NCI-H2196 treated with DMSO at 0.1 percent for 48 hours (cell line): ENCODE data around the gene SPG21.
"Not testable (repeated sequence)": the region's sequence is repeated elsewhere in the genome, so short reads cannot be mapped to it uniquely, and the experiment has no call there.

Experiments used
- DNase-seq: peaks from one replicate; lab custom pipeline; 2025; ENCODE audit not compliant: unreplicated experiment; lab: John Stamatoyannopoulos, UW

SPG21 gene, protein sequence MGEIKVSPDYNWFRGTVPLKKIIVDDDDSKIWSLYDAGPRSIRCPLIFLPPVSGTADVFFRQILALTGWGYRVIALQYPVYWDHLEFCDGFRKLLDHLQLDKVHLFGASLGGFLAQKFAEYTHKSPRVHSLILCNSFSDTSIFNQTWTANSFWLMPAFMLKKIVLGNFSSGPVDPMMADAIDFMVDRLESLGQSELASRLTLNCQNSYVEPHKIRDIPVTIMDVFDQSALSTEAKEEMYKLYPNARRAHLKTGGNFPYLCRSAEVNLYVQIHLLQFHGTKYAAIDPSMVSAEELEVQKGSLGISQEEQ

DNA sequence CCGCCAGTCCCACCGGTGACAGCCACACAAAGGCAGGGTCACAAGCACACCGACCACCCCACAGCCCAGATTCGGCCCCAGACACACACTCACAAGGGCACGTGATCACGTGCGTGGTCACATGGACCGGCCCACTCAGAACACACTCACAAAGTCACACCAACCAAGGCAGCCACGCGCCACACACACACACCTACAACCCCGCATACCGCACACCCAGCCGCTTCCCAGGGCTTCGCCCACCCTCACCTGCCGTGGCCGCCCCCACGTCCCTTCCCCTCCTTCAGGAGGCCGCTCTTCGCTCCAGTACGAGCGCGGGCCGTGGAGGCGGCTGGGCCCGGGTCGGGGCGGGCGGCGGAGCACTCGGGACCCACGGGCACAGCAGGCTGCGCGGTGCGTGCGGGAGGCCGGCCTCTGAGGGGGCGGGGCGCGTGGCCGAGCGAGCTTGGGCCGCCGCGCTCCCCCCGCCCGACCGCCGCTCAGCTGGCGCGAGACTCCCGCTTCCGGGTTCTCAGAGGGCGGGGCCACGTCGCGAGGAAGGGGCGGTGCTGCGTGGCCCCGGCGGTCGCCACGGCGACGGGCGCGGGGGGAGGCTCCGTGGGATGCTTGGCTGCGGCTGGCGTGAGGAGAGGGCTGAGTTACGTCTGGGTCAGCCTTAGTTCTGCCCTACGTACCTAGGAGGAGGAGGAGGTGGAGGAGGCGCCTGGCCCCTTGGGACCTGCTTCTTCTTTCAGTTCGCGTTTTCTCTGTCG, at the start of gene SPG21:
SPG21 (minus strand) TSS at position 499 of the 752 bp plus-strand sequence. CDS start 6,345 bp downstream, outside the sequence.
- peak; percentile 75 for DNase-seq

DNA sequence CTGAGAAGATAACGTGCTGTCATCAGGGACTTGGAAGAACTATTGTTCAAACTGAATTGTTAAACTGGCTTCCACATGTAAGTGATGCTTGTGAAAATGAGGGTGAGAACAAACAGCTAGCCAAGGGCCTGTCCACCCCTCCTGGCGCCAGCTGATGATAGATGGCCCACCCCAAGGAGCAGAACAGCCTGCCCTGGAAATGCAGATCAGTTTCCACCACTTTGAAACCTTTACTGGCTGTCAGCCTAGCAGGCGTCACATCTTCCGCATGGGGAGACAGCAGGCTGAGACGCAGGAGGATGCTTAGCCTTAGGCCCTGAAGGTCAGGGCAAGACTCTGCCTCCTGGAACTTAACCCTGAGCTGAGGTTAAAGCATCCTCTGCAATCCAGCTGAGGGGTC, 49.1 kb upstream of the SPG21 start:
- no peak for DNase-seq

DNA sequence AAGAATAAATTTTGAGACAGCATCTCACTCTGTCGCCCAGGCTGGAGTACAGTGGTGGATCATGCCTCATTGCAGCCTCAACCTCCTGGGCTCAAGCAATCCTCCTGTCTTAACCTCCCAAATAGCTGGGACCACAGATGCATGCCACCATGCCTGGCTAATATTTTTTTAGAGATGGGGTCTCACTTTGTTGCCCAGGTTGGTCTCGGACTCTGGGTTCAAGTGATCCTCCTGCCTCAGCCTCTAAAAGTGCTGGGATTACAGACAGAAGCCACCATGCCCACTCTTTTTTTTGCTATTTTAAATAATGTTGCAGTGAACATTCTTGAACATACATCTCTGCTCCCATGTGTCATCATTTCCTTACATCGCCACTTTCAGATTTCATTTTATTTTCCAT, 48.7 kb upstream of the SPG21 start:
- no peak for DNase-seq

DNA sequence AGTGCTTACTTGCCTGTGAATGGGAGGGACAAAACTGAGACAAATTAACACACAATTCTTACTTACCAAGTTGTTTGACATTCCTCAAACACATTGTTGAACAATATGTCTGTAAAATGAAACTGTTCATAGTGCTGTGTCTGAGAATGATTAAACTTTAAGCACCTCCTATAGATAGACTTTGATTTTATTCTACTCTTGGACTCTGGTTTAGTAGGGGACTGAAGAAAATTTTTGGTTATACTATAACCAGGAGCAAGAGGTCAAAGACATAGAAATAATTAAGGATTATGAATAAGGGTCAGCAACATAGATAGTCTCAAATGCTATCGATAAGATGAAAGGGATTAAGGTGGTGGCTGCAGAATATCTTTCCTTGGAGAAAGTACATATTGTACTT, 47.6 kb upstream of the SPG21 start:
- no peak for DNase-seq

DNA sequence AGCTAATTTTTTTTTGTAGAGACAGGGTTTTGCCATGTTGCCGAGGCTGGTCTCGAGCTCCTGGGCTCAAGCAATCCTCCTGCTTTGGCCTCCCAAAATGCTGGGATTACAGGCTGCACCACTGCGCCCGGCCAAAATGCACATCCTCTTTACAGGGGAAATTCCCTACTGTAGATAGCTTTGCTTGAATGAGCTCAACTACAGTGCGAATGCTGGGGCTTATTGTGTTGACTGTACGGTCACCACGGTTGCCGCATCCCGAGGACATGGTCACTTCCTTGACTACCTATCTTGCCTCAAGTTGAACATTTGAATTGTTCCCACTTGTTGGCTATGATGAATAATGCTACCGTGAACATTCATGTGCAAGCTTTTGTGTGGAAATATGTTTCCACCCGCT, 45.0 kb upstream of the SPG21 start:
- no peak for DNase-seq

DNA sequence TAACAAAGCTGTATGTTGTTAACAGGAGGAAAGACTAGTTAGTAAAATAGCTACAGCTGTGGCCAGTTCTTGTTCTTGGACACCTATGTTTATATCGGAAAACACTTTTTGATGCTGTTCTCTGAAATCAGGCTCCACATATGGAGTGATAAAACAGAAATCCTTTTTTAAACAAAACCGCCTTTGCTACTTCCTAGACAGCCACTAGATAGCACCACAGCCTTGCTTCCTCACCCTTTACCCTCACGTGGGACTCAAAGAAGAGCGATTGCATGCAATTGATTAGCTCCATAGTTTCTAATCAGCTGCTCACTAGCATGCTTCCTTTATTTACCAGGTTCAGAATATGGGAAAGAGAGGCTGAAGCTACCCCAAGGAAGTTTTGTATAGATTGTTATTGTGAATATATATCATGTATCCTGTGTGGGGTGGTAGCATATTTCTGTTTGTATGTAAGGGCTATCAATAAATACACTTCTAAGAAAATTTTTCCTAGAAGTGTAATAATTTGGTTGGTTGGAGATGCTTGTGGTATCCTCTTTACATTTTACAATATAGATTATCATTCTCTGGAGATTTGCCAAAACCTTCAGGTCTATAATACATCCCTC, 44.0 kb upstream of the SPG21 start:
- no peak for DNase-seq

DNA sequence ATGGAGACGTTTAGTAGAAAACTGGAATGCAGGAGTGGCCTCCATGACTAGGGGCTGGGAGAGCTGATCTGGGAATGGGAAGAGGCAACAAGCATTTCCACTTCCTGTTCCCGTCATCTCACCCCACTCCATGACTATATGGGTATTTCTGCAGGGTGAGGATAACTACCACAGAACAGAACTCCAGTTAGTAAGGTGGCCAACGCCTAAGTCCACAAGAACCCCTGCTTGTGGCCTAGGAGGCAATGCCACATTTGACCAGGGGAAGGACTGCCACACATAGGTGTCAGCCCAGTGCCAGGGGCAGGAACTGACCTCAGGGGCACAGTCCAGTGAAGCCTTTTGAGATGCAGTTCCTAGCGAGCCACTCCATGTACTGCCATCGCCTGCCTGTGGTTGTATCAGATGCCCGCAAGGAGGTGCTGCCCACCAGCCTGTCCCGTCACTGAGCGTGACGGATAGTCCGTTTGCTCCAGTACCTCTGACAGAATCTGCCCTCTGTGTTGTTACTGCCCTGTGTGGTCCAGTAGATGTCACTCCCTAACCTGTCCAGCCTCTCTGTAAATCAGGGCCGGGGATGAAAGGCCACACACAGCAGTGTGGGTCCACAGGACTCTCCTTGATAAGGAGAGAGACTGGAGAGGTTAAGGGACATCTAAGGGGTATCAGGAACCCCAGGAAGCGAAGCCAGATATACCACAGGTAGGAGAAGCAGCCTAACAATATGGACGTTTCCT, 43.3 kb upstream of the SPG21 start:
- no peak for DNase-seq

DNA sequence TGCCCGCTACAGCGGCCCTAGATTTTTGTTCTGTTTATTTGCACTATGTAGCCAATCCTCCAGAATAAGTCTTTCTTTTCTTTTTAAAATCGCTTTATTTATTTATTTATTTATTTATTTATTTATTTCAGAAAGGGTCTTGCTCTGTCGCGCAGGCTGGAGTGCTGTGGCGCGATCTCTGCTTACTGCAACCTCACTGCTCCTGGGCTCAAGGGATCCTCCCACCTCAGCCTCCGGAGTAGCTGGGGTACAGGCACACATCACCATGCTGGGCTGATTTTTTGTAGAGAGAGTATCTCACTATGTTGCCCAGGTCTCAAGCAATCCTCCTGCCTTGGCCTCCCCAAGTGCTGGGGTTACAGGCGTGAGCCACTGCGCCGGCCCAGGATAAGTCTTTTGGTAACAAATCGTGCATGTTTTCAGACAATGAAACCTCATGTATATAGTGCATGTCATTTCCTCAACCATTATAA, 40.1 kb upstream of the SPG21 start:
- no peak for DNase-seq

DNA sequence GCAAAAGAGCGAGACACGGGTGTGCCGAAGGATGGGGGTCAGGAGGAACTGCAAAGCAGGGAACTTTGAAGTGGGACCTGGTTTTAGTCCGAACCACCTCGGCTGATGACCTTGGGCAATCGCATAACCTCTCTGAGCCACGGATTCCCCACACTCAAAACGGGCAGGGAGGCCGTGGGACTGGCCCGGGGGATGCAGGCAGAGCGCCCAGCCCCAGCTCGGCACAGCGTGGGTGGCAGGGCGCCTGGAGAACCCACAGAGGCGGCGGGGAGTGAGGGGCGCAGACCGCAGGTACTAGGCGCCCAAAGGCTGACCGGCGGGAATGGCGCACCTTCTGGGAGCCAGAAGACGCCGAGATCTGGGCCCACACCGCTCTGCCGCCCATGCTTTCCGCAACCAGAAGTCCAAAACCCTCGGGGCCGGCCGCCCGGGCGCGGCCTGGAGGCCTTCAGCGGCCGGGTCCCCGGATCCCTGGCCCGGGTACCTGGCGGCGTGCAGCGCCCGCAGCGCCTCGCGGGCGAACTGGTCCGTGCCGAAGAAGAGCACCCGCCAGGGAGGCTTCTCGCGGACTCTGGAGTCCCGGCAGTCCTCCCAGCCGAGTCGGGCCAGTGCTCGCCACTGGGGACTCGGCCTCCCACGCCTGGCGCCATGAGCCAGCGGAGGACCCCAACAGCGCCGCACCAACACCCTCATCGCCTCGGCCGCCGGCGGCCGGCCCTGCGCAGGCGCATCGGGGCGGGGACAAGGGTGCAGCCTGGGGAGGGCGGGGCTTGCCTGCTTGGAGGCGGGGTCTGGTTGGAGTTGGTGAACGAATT, 39.4 kb upstream of the SPG21 start, which contains the start of gene MTFMT:
MTFMT (minus strand) TSS at position 719 of the 815 bp plus-strand sequence; CDS start at position 693, 26 bp downstream.
- DNase-seq, result peak; percentile 40

DNA sequence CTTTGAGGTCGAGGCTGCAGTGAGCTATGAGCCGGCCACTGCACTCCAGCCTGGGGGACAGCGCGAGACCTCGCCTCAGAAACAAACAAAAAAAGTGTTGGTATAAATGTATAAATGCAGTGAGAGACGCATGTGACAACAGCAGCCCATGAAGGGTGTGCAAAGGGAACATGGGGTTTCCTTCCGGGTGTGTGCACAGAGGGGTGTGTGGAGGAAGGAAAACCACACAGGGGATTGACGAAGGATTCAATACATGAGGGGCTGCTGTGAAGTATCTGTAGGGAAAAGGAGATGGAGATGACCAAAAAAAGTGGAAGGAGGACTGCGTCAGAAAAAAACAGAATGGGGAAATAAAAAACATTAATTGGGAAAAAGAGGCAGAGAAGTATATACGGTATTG, 38.6 kb upstream of the SPG21 start:
- DNase-seq, result no peak

DNA sequence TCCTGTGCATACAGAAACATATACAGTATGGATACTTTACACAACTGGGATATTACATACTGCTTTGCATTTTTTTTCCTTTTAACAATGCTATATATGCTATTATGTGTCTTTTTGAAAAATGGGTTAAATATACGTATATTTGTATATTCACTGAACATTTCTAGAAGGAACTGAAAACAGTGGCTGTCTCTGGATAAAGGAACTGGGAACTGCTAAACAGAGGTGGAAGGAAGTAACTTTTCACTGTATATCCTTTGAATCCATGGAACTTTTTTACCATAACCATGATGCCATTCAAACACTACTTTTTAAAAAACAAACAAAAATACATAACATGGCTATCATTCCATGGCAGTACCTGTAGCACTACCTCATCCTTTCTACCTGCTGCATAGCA, 37.9 kb upstream of the SPG21 start:
- DNase-seq, result no peak

DNA sequence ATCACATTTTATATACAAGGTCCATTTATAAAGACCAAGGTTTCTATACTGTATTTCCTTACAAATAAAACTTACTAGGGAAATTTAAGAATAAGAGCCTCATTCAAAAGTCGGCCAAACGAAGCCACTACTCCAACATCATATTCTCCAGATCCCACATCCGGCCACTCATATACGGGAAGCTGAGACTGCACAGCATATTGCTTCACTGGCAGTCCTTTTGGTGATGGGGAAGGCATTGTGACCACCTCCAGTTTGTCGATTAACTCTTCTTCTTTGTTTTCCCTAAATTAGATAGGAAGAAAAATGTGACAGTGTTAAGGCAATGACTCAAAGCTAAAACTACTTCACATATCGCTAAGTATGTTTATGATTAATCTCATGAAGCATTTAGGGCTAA, 37.0 kb upstream of the SPG21 start:
- DNase-seq, result no peak

DNA sequence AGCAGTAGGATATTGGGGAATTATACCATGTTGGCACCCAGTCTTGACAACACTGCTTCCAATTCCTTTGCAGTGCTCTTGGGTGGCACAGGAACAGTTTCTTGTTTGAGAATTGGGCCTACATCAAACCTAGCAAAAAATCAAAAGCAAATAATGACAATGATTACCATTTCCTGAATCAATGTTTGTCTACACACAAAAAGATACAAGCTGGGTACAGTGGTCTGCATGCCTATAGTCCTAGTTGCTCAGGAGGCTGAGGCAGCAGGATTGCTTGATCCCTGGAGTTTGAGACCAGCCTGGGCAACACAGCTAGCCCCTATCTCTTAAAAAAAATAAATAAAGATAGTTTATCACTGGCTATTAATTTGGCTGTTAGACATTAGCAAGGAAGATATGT, 31.8 kb upstream of the SPG21 start:
- DNase-seq, result no peak

DNA sequence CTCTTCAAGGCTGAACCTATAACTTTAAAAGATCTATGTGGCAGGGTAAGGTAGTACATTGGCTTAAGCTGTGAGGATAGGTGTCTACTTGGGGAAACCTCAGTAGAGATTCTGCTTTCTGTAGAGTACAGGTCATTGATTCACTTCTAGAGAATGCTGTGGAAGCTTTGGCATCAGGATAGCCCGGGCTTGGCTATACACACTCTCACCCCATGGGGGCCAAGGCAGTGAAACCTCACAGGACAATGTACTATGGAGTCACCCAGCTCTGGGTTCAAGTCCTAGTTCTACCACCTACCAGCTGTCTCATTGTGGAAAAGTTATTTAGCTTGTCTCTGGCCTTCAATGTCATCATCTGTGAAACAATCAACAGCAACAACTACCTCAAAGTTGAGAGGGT, 30.7 kb upstream of the SPG21 start:
- DNase-seq, result no peak

DNA sequence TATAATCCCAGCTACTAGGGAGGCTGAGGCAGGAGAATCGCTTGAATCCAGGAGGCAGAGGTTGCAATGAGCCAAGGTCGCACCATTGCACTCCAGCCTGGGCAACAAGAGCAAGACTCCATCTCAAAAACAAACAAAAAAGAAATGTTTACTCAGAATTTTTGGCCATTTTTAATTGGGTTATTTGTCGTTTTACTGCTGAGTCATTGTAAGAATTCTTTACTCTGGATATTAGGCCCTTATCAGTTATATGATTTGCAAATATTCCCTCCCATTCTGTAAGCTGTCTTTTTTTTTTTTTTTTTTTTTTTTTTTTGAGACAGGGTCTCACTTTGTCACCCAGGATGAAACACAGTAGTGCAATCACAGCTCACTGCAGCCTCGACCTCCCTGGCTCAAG, 21.5 kb upstream of the SPG21 start:
- DNase-seq, result not testable (repeated sequence)

DNA sequence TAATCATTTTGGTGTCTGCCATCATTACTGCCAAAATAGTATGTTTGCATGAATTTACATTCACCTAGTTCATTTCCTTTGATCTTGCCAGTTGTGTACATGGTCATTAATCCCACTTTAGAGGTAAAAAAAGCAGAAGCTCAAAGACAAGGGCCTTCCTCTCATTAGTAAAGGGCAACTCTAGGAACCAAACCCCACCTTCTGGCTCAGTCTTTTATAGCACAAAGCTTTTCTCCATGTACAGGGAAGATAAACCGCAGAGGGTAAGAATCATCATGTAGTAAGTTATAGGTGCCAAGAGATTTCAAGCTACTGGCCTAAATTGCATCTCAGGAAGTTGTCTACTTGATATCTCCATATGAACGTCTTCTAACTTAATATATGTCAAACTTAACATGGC, 19.3 kb upstream of the SPG21 start:
- no peak for DNase-seq

DNA sequence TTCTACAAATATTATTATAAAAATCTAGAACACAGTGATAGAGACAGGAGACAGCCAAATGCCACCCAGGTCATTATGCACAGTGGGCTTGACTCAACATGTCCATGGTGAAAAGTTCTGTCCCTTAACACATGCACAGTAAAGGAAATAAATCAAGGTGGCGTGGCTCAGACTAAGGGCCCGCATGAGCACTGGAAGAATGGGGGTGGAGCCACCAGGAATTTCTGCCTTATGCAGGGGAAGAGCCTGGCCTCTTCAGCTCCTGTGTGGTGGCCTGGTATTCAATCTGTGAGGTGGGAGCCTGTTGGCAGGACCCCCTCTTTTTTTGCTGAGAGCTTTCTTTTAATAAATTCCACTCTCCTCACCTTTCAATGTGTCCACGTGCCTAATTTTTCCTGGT, 17.2 kb upstream of the SPG21 start:
- DNase-seq, result no peak

DNA sequence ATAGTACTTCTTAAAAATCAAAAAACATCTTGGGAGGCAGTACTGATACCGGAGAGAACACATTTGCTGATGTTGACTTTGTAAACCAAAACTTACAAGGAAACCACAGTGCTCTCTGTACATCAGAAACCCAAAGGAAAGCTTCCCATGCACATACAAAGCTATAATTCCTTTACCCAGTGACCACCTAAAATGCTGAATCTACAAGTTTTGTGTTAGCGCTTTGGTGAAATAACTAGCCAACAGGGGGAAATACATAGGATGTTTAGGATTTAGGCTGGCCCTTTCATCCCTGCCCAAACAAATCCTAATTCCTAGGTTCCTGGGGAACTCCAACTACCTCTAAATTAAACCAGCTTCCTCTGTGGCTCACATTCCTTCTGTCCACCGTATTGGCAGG, 15.3 kb upstream of the SPG21 start:
- DNase-seq, result no peak

DNA sequence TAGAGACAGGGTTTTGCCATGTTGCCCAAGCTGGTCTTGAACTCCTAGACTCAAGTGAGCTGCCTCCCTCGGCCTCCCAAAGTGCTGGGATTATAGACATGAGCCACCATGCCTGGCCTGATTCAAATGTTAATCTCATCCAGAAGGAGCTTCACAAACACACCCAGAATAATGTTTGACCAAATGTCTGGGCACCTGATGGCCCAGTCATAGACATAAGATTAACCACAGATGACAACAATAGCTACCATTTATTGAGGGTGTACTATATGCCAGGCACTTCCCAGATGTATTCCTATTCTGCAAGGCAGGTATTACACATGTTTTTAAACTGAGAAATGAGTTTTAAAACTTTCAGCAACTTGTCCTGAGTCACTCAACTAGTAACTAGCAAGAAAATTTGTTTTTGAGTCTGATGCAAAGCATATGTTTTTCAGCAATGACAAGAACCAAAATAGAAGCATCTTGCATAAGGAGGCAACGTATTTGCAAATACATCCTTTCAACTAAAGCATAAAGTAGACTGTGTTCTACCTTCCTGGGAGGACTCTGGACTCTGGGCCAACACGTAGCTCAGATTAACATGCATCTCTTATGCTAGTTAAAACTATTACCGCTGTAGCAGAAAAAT, 8.1 kb upstream of the SPG21 start:
- DNase-seq, result no peak

DNA sequence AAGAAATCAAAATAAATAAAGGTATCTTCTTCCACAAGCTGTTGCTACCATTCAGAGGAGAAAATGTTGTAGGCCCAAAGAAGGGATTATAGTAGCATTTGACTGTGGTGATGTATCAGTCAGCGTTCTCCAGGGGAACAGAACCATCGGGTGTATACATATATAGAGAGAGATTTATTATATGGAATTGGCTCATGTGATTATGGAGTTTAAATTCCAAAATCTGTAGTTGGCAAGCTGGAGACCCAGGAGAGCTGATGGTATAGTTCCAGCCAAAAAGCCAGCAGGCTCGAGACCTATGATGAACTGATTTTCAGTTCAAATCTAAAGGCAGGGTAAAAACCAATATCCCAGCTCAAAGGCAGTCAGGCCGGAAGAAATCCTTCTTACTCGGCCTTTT, 7.4 kb upstream of the SPG21 start:
- DNase-seq, result no peak
